ENCODE measurements around the gene APOL1. TPM values are rescaled to one million over a fixed set of nuclear protein-coding genes. Genes with fewer than 3 reads are reported as not detected.

Gene APOL1
- total and polyA plus RNA-seq, 11 donors, result 10.4 to 132 (median 18.1) TPM

DNA sequence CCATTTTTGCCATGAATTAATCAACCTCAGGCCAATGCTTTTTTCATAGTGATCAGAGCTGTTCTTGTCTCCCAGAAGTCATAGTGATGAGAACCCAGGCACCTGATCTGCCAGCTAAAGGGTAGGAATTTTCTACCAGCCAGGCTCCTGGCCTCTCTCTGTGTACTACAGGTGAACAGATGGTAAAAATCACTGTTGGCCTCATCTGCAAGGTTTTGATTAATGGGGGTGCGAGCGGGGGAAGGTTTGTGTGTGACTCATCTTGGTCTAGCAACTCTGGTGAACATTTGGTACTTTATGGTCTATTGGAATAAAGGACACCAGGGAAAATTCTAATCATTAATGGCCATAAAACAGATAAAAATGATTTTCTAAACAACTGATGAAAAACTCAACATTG lies 37.0 kb upstream of the APOL1 start:
- Histone ChIP-seq H3K27me3 (no peaks in the 10 kb centered on the region), H3K4me1 (peaks cover 0 to 39% (median 3%) of the 10 kb centered on the region in 12 donors), H3K36me3 (no peaks in the 10 kb centered on the region), H3K9me3 (no peaks in the 10 kb centered on the region), H3K27ac (no peak overlapping the region), H3K4me3 (no peak overlapping the region)
- 43 to 98% (median 81%) methylated on average over 2 of the region's 2 CpGs for WGBS, 4 donors
- TF ChIP-seq CTCF (IDR thresholded peaks at IDR 0.05) (no peak), POLR2A (IDR thresholded peaks at IDR 0.05) (no peak)
- ATAC-seq (no peak), DNase-seq (no peak)
- intact Hi-C loops (cut with DNase I), result loop anchor here in 1 of 10 donors (2.0 kb wide), 1 partner anchor 17 kb away; no protein-coding TSS in a partner anchor

- intact Hi-C loops (cut with DNase I), result no loop called here
- H3K9me3 ChIP-seq, result no peaks in the 10 kb centered on the region
- no peak overlapping the region for H3K4me3 ChIP-seq
- H3K4me1 ChIP-seq, result peaks cover 0 to 32% (median 15%) of the 10 kb centered on the region in 12 donors
- no peaks in the 10 kb centered on the region for H3K36me3 ChIP-seq
- no peak for ATAC-seq
- 86 to 89% (median 88%) methylated on average over 7 of the region's 7 CpGs for WGBS, 4 donors
- TF ChIP-seq CTCF (IDR thresholded peaks at IDR 0.05) (no peak), POLR2A (IDR thresholded peaks at IDR 0.05) (no peak)
- no peaks in the 10 kb centered on the region for H3K27me3 ChIP-seq
- no peak overlapping the region for H3K27ac ChIP-seq
- DNase-seq, result no peak
Observed at GRCh38 chr22:36218648-36219193, 34.2 kb upstream of the APOL1 start.

DNA sequence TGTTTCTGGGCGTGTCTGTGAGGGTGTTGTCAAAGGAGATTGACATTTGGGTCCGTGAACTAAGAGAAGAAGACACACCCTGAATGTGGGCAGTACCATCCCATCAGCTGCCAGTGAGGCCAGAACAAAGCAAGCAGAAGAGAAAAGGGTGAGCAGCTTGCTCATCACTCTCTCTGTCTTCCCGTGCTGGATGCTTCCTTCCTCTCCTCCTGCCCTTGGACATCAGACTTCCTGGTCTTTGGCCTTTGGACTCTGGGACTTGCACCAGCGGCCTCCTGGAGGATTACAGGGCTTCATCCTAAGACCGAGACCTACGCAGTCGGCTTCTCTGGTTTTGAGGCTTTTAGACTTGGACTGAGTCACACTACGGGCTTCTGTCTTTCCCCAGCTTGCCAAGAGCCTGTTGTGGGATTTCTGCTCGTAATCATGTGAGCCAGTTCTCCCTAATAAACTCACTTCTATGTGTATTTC lies 32.4 kb upstream of the APOL1 start:
- ATAC-seq (peak in 3 of 4 donors; percentile 35 to 77 (median 45)), DNase-seq (peak in 2 of 5 donors; percentile 35 to 59)
- Histone ChIP-seq H3K36me3 (peaks cover 0 to 6% (median 0%) of the 10 kb centered on the region in 9 donors), H3K4me1 (peaks cover 0 to 32% (median 16%) of the 10 kb centered on the region in 12 donors), H3K27me3 (no peaks in the 10 kb centered on the region), H3K9me3 (no peaks in the 10 kb centered on the region), H3K27ac (peak overlapping the region in 8 of 12 donors; percentile 14 to 55 (median 37)), H3K4me3 (peak overlapping the region in 2 of 12 donors; percentile 13 to 17)
- 52 to 68% (median 61%) methylated on average over 9 of the region's 9 CpGs for WGBS, 4 donors
- no peak for TF ChIP-seq POLR2A (IDR thresholded peaks at IDR 0.05)
- TF ChIP-seq CTCF (IDR thresholded peaks at IDR 0.05), result no peak
- intact Hi-C loops (cut with DNase I), result loop anchor here in 7 of 10 donors (2.0 to 10.0 kb wide), 5 partner anchors 26 to 76 kb away; no protein-coding TSS in a partner anchor

DNA sequence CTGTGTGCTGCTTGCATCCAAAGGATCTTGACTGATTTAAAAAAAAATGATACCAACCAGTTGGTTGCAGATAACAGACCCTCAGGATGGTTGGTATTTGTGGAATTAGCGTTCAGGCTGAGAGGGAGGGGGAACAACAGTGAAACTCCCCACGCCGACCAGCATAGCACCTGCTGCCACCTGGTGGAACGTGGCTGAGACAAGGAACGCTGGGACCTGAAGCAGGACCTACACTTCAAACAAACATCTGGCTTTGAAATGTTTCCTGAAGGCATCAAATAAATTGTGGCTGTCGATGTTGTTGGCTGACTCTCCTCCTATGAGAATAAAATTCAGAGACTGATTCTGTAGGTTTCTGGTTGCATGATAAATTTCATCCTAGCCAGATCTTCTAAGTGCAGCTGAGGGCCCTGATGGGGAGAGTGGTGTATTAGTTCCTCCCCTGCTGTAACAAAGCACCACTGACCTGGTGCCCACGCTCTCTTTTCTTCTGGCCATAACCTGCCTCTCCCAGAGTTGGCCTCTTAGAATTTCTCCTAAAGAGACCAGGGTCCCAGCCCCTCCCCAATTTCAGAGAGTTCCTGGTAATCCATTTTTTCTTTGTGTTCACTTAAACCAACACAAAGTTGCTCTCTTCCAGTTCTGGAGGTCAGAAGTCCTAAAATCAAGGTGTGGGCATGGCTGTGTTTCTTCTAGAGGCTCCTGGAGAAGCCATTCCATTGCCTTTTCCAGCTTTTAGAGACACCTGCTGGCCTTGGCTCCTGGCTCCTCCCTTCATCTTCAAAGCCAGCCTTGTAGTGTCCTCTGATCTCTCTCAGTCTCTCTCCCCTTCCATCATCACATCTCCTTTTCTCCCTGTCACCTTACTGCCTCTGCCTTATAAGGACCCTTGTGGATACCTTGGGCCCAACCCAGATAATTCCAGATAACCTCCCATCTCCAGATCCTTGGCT lies 30.9 kb upstream of the APOL1 start:
- TF ChIP-seq CTCF (IDR thresholded peaks at IDR 0.05) (peak; percentile 55 to 78 (median 64)), POLR2A (IDR thresholded peaks at IDR 0.05) (no peak)
- H3K4me1 ChIP-seq, result peaks cover 0 to 32% (median 16%) of the 10 kb centered on the region in 12 donors
- H3K27ac ChIP-seq, result no peak overlapping the region
- no peak overlapping the region for H3K4me3 ChIP-seq
- WGBS, 4 donors, result 16 to 21% (median 18%) methylated on average over 7 of the region's 7 CpGs
- intact Hi-C loops (cut with DNase I), result loop anchor here in 7 of 10 donors (2.0 to 10.0 kb wide), 6 partner anchors 27 to 77 kb away; no protein-coding TSS in a partner anchor
- H3K36me3 ChIP-seq, result peaks cover 0 to 14% (median 1%) of the 10 kb centered on the region in 9 donors
- no peaks in the 10 kb centered on the region for H3K9me3 ChIP-seq
- no peaks in the 10 kb centered on the region for H3K27me3 ChIP-seq
- DNase-seq (peak in 3 of 5 donors; percentile 41 to 59 (median 58)), ATAC-seq (peak; percentile 68 to 83 (median 74))
